ENCODE data around the gene GJC1.

Gene GJC1

GRCh38 chr17:44871556-44871955 is 41.5 kb upstream of the GJC1 start:
- no peak overlapping the region for H3K4me3 ChIP-seq (replicated peaks in 1 of 2; ENCODE audit: low read depth in 2 of 2, low read length in 2 of 2)
- TF ChIP-seq CTCF (IDR thresholded peaks at IDR 0.05; ENCODE audit: low read depth, low read length) = no peak
- no peak for DNase-seq (ENCODE audit: low read depth in 2 of 2)

- no peak overlapping the region for H3K4me3 ChIP-seq (replicated peaks in 1 of 2; ENCODE audit: low read depth in 2 of 2, low read length in 2 of 2)
- no peak for DNase-seq (ENCODE audit: low read depth in 2 of 2)
- TF ChIP-seq CTCF (IDR thresholded peaks at IDR 0.05; ENCODE audit: low read depth, low read length) = no peak
These were observed 37.8 kb upstream of the GJC1 start for GRCh38 chr17:44867841-44868240.

- H3K4me3 ChIP-seq (replicated peaks in 1 of 2; ENCODE audit: low read depth in 2 of 2, low read length in 2 of 2) = no peak overlapping the region
- DNase-seq (ENCODE audit: low read depth in 2 of 2) = no peak
- no peak for TF ChIP-seq CTCF (IDR thresholded peaks at IDR 0.05; ENCODE audit: low read depth, low read length)
These were observed 35.8 kb upstream of the GJC1 start for GRCh38 chr17:44865931-44866330.

- TF ChIP-seq CTCF (IDR thresholded peaks at IDR 0.05; ENCODE audit: low read depth, low read length) = peak; percentile 87
- DNase-seq (ENCODE audit: low read depth in 2 of 2) = peak; percentile 83
- H3K4me3 ChIP-seq (replicated peaks in 1 of 2; ENCODE audit: low read depth in 2 of 2, low read length in 2 of 2) = no peak overlapping the region
These were observed 35.2 kb upstream of the GJC1 start for GRCh38 chr17:44865231-44865660.

GRCh38 chr17:44864831-44865230 is 34.7 kb upstream of the GJC1 start:
- H3K4me3 ChIP-seq (replicated peaks in 1 of 2; ENCODE audit: low read depth in 2 of 2, low read length in 2 of 2) = no peak overlapping the region
- DNase-seq (ENCODE audit: low read depth in 2 of 2) = no peak
- TF ChIP-seq CTCF (IDR thresholded peaks at IDR 0.05; ENCODE audit: low read depth, low read length) = no peak

GRCh38 chr17:44863061-44863918 is 33.2 kb upstream of the GJC1 start:
- DNase-seq (ENCODE audit: low read depth in 2 of 2) = no peak
- H3K4me3 ChIP-seq (replicated peaks in 1 of 2; ENCODE audit: low read depth in 2 of 2, low read length in 2 of 2) = no peak overlapping the region
- no peak for TF ChIP-seq CTCF (IDR thresholded peaks at IDR 0.05; ENCODE audit: low read depth, low read length)
